K562 (cell line): ENCODE results near the gene CDKL5. TPM values are rescaled to one million over a fixed set of nuclear protein-coding genes. Genes with fewer than 3 reads are reported as not detected.

Experiments used
- ARID2 ChIP-seq: fragments of 450-650 bp; IDR thresholded peaks from 2 replicates; pipeline ENCODE4 v1.6.1; 2017; ENCODE audit warnings: antibody characterized with exemption, mild to moderate bottlenecking
- CBX2 ChIP-seq: fragments of 200-600 bp; sonication (generic); IDR thresholded peaks from one replicate; pipeline ENCODE4 v1.6.1; 2012; ENCODE audit warnings: mild to moderate bottlenecking, low read length, inconsistent platforms; ENCODE audit not compliant: insufficient read depth, poor library complexity, severe bottlenecking
- DLX4 ChIP-seq: fragments of 250-450 bp; sonication (Bioruptor Pico); IDR thresholded peaks from 2 replicates; pipeline ENCODE4 v1.6.1; 2021; ENCODE audit warnings: mild to moderate bottlenecking
- EP300 ChIP-seq: IDR thresholded peaks from 2 replicates; pipeline ENCODE4 v1.6.1; 2012; ENCODE audit warnings: low read length, improper control_type of control experiment
- ETV1 ChIP-seq: fragments of 450-650 bp; conservative IDR thresholded peaks from 2 replicates; pipeline ENCODE4 v1.6.1; 2016; ENCODE audit warnings: missing genetic modification characterization, control low read depth, low read depth, missing compliant biosample characterization
- FOXK2 ChIP-seq, 2 experiments: fragments of 450-650 bp; IDR thresholded peaks in 1 of 2; conservative IDR thresholded peaks in 1 of 2; 2 replicates each; pipeline ENCODE4 v1.6.1; 2016; ENCODE audit warnings: low read depth in 2 of 2, mild to moderate bottlenecking in 1 of 2
- HDAC2 ChIP-seq: fragments of 450-650 bp; IDR thresholded peaks from 2 replicates; pipeline ENCODE4 v1.6.1; 2016; ENCODE audit warnings: mild to moderate bottlenecking
- KDM2B ChIP-seq: fragments of 250-450 bp; sonication (Bioruptor Pico); IDR thresholded peaks from 2 replicates; pipeline ENCODE4 v1.8.0; 2021; ENCODE audit warnings: mild to moderate bottlenecking, moderate library complexity
- POLR2A ChIP-seq: fragments of 450-650 bp; conservative IDR thresholded peaks from 2 replicates; pipeline ENCODE4 v1.6.1; 2016
- PYGO2 ChIP-seq: fragments of 450-650 bp; IDR thresholded peaks from 2 replicates; pipeline ENCODE4 v1.6.1; 2016; ENCODE audit warnings: mild to moderate bottlenecking, missing genetic modification characterization, moderate library complexity, missing compliant biosample characterization
- SMAD1 ChIP-seq: fragments of 150-350 bp; IDR thresholded peaks from 2 replicates; pipeline ENCODE4 v1.6.1; 2014; ENCODE audit warnings: low read length, low read depth; ENCODE audit not compliant: partially characterized antibody
- SNAPC5 ChIP-seq: fragments of 250-450 bp; sonication (Bioruptor Pico); IDR thresholded peaks from 2 replicates; pipeline ENCODE4 v1.8.0; 2021; ENCODE audit warnings: moderate library complexity, mild to moderate bottlenecking, inconsistent platforms
- SRSF1 ChIP-seq: fragments of 200-400 bp; formaldehyde crosslinking; IDR thresholded peaks from 2 replicates; pipeline ENCODE4 v1.6.1; 2017; ENCODE audit warnings: mild to moderate bottlenecking, low read depth, low read length, moderate library complexity
- TAF1 ChIP-seq: IDR thresholded peaks from 2 replicates; pipeline ENCODE4 v1.6.1; 2011; ENCODE audit warnings: mild to moderate bottlenecking, low read length, moderate library complexity; ENCODE audit not compliant: insufficient read depth, control insufficient read depth, severe bottlenecking; ENCODE audit errors: extremely low read depth
- TEAD2 ChIP-seq: fragments of 450-650 bp; IDR thresholded peaks from 2 replicates; pipeline ENCODE4 v1.6.1; 2016; ENCODE audit warnings: missing genetic modification characterization, control low read depth, missing compliant biosample characterization
- ZBTB8A ChIP-seq: fragments of 450-650 bp; IDR thresholded peaks from 2 replicates; pipeline ENCODE4 v1.6.1; 2018; ENCODE audit warnings: mild to moderate bottlenecking, moderate library complexity; ENCODE audit not compliant: partially characterized antibody
- ZHX1 ChIP-seq: fragments of 150-350 bp; conservative IDR thresholded peaks from 2 replicates; pipeline ENCODE4 v1.6.1; 2014; ENCODE audit warnings: low read length
- ZNF253 ChIP-seq: fragments of 250-450 bp; sonication (Bioruptor Pico); conservative IDR thresholded peaks from 2 replicates; pipeline ENCODE4 v1.6.1; 2021; ENCODE audit warnings: mild to moderate bottlenecking
- ZNF282 ChIP-seq: sonication (generic); formaldehyde crosslinking; IDR thresholded peaks from 2 replicates; pipeline ENCODE4 v1.8.1; 2023; ENCODE audit warnings: missing genetic modification reagents
- ZNF431 ChIP-seq: sonication (generic); formaldehyde crosslinking; IDR thresholded peaks from 2 replicates; pipeline ENCODE4 v1.8.0; 2022; ENCODE audit warnings: mild to moderate bottlenecking, missing genetic modification reagents
- ZNF589 ChIP-seq: fragments of 200-800 bp; sonication (Bioruptor generic); IDR thresholded peaks from 2 replicates; pipeline ENCODE4 v1.6.1; 2016; ENCODE audit warnings: low read depth, missing genetic modification characterization, missing compliant biosample characterization
- polyA plus RNA-seq, 8 experiments: library from polyadenylated mRNA; depleted of rRNA in 4 of 8; stranded (reverse) in 5 of 8; unstranded in 3 of 8; fragments of >200 nt; fragmentation: Nextera tagmentation in 2 of 8; fragmentation: Illumina TruSeq in 1 of 8; extraction: Ambion mirVana in 2 of 8; extraction: Trizol in 1 of 8; gene quantifications; 2 replicates each; pipeline versions ENCODE4 v1.2.1 to v1.2.3, GENCODE V29; 2011 to 2014; ENCODE audit warnings: inconsistent platforms in 1 of 8, missing spikeins in 1 of 8
- total RNA-seq, 7 experiments: library from RNA; depleted of rRNA in 6 of 7; stranded (reverse); fragments of >200 nt in 6 of 7; fragmentation: Illumina TruSeq in 2 of 7; extraction: Trizol in 2 of 7; gene quantifications; 2 replicates each; pipeline versions ENCODE4 v1.2.1 to v1.2.3, GENCODE V29; 2011 to 2021; ENCODE audit warnings: low replicate concordance in 1 of 7
- TF ChIP-seq, protein P1 (sequence below): sonication (generic); formaldehyde crosslinking; IDR thresholded peaks from 2 replicates; pipeline ENCODE4 v1.8.0; 2022; ENCODE audit warnings: mild to moderate bottlenecking, missing genetic modification reagents
- TF ChIP-seq, protein P2 (sequence below): fragments of 250-450 bp; sonication (Bioruptor Pico); IDR thresholded peaks from 2 replicates; pipeline ENCODE4 v1.8.0; 2022; ENCODE audit warnings: inconsistent platforms, mild to moderate bottlenecking, moderate library complexity, borderline replicate concordance

The CDKL5 gene
- total and polyA plus RNA-seq, 9 of the 15 experiments (the other 6 are each of a cell fraction or from before 2014, with no cell fraction given), result under 0.01 to 0.21 (median 0.04) TPM

DNA sequence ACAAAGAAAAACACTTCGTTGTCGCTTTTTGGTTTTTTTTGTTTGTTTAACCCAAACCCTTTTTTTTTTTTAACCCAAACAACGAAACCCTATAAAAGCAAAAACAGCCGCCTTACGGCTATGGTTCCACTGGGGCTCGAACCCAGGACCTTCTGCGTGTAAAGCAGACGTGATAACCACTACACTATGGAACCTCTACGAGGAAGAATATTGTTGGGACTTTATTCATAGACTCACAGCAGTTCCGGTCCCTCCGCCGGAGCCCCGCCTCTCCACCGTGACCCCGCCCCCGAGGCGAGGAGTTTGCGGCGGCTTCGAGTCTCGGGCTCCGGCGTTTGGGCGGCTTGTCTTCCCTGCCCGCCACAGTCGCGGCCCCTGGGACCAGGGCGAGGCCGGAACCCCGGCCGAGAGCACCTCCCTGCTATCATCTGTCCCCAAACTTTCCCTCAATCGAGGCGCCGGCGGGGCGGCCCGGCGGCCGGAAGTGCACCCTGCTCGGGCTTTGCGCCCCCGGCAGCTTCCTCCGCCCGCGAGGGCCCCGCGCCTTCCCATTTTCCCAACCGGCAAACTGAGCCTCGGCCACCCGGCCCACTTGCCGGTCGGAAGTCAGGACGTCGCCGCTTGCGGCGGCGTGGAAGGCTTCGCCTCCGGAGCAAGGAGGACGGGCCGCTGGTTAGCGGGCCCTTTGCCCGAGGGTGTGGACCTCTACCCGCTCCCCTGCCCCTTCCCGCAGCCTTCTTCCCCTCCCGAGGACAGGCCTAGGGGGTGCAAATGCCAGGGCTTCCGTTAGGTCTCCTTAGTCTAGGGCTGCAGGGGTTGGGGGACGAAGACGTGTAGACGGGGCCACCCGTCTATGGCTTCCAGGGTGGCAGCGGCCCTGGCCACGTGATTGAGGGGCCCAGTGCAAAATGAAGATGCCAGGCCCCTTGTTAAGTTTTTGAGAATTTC, 249.7 kb downstream of the CDKL5 start (continued):
- TF ChIP-seq EP300, result peak; percentile 54; the same call in 1 of the 2 replicates
- TF ChIP-seq FOXK2 (conservative IDR thresholded peaks at IDR 0.05 in 1 of 2, IDR thresholded peaks at IDR 0.05 in 1 of 2; ENCODE audit: low read depth in 2 of 2), result peak in 1 of 2 experiments; percentile 58; a peak in 1 of 4 replicates
- TF ChIP-seq TAF1, result no peak
- TF ChIP-seq SRSF1, result no peak
- TF ChIP-seq, protein P1, sequence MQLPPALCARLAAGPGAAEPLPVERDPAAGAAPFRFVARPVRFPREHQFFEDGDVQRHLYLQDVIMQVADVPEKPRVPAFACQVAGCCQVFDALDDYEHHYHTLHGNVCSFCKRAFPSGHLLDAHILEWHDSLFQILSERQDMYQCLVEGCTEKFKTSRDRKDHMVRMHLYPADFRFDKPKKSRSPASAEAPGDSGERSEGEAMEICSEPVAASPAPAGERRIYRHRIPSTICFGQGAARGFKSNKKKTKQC (CRISPR knock-in tag), result no peak
- TF ChIP-seq CBX2, result no peak
- 0 out of 2 replicates have a peak, but pooled peaks have one; percentile 22 for TF ChIP-seq POLR2A
- no peak for TF ChIP-seq ZNF282 (CRISPR knock-in tag)
- TF ChIP-seq ZNF431 (CRISPR knock-in tag), result no peak
- no peak for TF ChIP-seq DLX4 (CRISPR knock-in tag)
- TF ChIP-seq PYGO2 (tag), result no peak
- 0 out of 2 replicates have a peak, but pooled peaks have one; percentile 65 for TF ChIP-seq ZHX1
- TF ChIP-seq ETV1 (tag), result peak; percentile 64
- TF ChIP-seq ARID2, result no peak
- 0 out of 2 replicates have a peak, but pooled peaks have one; percentile 28 for TF ChIP-seq HDAC2
- TF ChIP-seq ZNF253 (CRISPR knock-in tag), result no peak
- TF ChIP-seq ZBTB8A, result no peak
- TF ChIP-seq SMAD1, result no peak
- TF ChIP-seq, protein P2, sequence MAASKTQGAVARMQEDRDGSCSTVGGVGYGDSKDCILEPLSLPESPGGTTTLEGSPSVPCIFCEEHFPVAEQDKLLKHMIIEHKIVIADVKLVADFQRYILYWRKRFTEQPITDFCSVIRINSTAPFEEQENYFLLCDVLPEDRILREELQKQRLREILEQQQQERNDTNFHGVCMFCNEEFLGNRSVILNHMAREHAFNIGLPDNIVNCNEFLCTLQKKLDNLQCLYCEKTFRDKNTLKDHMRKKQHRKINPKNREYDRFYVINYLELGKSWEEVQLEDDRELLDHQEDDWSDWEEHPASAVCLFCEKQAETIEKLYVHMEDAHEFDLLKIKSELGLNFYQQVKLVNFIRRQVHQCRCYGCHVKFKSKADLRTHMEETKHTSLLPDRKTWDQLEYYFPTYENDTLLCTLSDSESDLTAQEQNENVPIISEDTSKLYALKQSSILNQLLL (CRISPR knock-in tag), result no peak
- TF ChIP-seq KDM2B (CRISPR knock-in tag), result no peak
- TF ChIP-seq ZNF589 (CRISPR knock-in tag), result no peak
- no peak for TF ChIP-seq SNAPC5 (CRISPR knock-in tag)
- TF ChIP-seq TEAD2 (tag), result no peak
